HG03108 (cell line): ENCODE measurements around the gene TYW1.
"Not testable (repeated sequence)": the region's sequence is repeated elsewhere in the genome, so short reads cannot be mapped to it uniquely, and the experiment has no call there.

Experiments used
- ATAC-seq: cut with Tn5 transposase; IDR thresholded peaks from one replicate; pipeline ENCODE4 v1.9.1; 2021; ENCODE audit warnings: moderate library complexity; ENCODE audit not compliant: unreplicated experiment

Gene TYW1

GRCh38 chr7:66994051-66994450 is 2.6 kb upstream of the TYW1 start:
- not testable (repeated sequence) for ATAC-seq

- ATAC-seq, result peak; percentile 31
These were observed 2.0 kb upstream of the TYW1 start for GRCh38 chr7:66994691-66995049.

- peak; percentile 65 for ATAC-seq
These were observed 1.4 kb upstream of the TYW1 start, which contains the start of gene SBDS for GRCh38 chr7:66995050-66995776. SBDS (minus strand) TSS chr7:66995586; CDS start chr7:66995417, 169 bp downstream.

- ATAC-seq, result not testable (repeated sequence)
These were observed 4.1 kb downstream of the TYW1 start for GRCh38 chr7:67000601-67001258.

GRCh38 chr7:67004145-67004544 is 7.5 kb downstream of the TYW1 start:
- ATAC-seq, result not testable (repeated sequence)

- ATAC-seq, result no peak
These were observed 10.3 kb downstream of the TYW1 start for GRCh38 chr7:67006965-67007364.

GRCh38 chr7:67008260-67008659 is 11.6 kb downstream of the TYW1 start:
- no peak for ATAC-seq

GRCh38 chr7:67009677-67010076 is 13.0 kb downstream of the TYW1 start:
- not testable (repeated sequence) for ATAC-seq

GRCh38 chr7:67014076-67014622 is 17.5 kb downstream of the TYW1 start:
- not testable (repeated sequence) for ATAC-seq

- ATAC-seq, result not testable (repeated sequence)
These were observed 21.3 kb downstream of the TYW1 start for GRCh38 chr7:67017971-67018370.

- ATAC-seq, result no peak
These were observed 22.3 kb downstream of the TYW1 start for GRCh38 chr7:67018940-67019339.

GRCh38 chr7:67019562-67020390 is 23.1 kb downstream of the TYW1 start:
- no peak for ATAC-seq

GRCh38 chr7:67021260-67021659 is 24.6 kb downstream of the TYW1 start:
- ATAC-seq, result no peak

GRCh38 chr7:67022511-67022910 is 25.9 kb downstream of the TYW1 start:
- ATAC-seq, result no peak

GRCh38 chr7:67025459-67025858 is 28.8 kb downstream of the TYW1 start:
- ATAC-seq, result not testable (repeated sequence)

- not testable (repeated sequence) for ATAC-seq
These were observed 35.1 kb downstream of the TYW1 start for GRCh38 chr7:67031685-67032084.

- no peak for ATAC-seq
These were observed 36.6 kb downstream of the TYW1 start for GRCh38 chr7:67033251-67033650.

GRCh38 chr7:67036432-67037395 is 40.1 kb downstream of the TYW1 start:
- not testable (repeated sequence) for ATAC-seq

GRCh38 chr7:67040832-67041231 is 44.2 kb downstream of the TYW1 start:
- ATAC-seq, result not testable (repeated sequence)
